ENCODE results near the gene INS. TPM values are rescaled to one million over a fixed set of nuclear protein-coding genes. Genes with fewer than 3 reads are reported as not detected.

INS gene
- total and polyA plus RNA-seq, 2 of the 13 experiments (the other 11 are each of a cell fraction or from before 2014, with no cell fraction given), result not detected

- TF ChIP-seq SMARCE1 (IDR thresholded peaks at IDR 0.05; ENCODE audit: borderline replicate concordance) (no peak), ZNF432 (CRISPR knock-in tag; IDR thresholded peaks at IDR 0.05; ENCODE audit: borderline replicate concordance) (no peak), ZNF251 (CRISPR knock-in tag; IDR thresholded peaks at IDR 0.05) (no peak), NCOA2 (CRISPR knock-in tag; IDR thresholded peaks at IDR 0.05) (no peak), PHF21A (CRISPR knock-in tag; IDR thresholded peaks at IDR 0.05) (no peak), FOXK1 (CRISPR knock-in tag; IDR thresholded peaks at IDR 0.05; ENCODE audit: borderline replicate concordance, low read depth) (no peak), MAZ (IDR thresholded peaks at IDR 0.05; ENCODE audit: borderline replicate concordance, low read depth, low read length) (no peak), MAZ (CRISPR knock-in tag; IDR thresholded peaks at IDR 0.05; ENCODE audit: low read depth) (0 out of 2 replicates have a peak, but pooled peaks have one; percentile 24), ZFP82 (CRISPR knock-in tag; IDR thresholded peaks at IDR 0.05; ENCODE audit: borderline replicate concordance) (no peak), DBP (CRISPR knock-in tag; IDR thresholded peaks at IDR 0.05; ENCODE audit: not compliant biosample characterization) (peak; percentile 80), ZBTB34 (CRISPR knock-in tag; IDR thresholded peaks at IDR 0.05) (no peak), ZFP62 (CRISPR knock-in tag; IDR thresholded peaks at IDR 0.05) (no peak), ZNF788 (CRISPR knock-in tag; IDR thresholded peaks at IDR 0.05; ENCODE audit: borderline replicate concordance) (no peak; the same call in 1 of the 2 replicates), IKZF1 (IDR thresholded peaks at IDR 0.05) (no peak), MLX (CRISPR knock-in tag; IDR thresholded peaks at IDR 0.05) (no peak), KLF16 (CRISPR knock-in tag; IDR thresholded peaks at IDR 0.05) (no peak), POLR2AphosphoS2 (IDR thresholded peaks at IDR 0.05; ENCODE audit: low read depth, low read length) (no peak), USF2 (IDR thresholded peaks at IDR 0.05; ENCODE audit: low read depth, low read length) (no peak), USF2 (CRISPR knock-in tag; IDR thresholded peaks at IDR 0.05; ENCODE audit: borderline replicate concordance) (no peak), ESRRA (CRISPR knock-in tag; IDR thresholded peaks at IDR 0.05; ENCODE audit: low read depth) (no peak), POGK (CRISPR knock-in tag; conservative IDR thresholded peaks at IDR 0.05) (no peak), NFKB2 (CRISPR knock-in tag; IDR thresholded peaks at IDR 0.05; ENCODE audit: borderline replicate concordance) (no peak), NCOR1 (IDR thresholded peaks at IDR 0.05; ENCODE audit: borderline replicate concordance, low read length) (no peak), MED13 (CRISPR knock-in tag; IDR thresholded peaks at IDR 0.05) (no peak), SMAD3 (CRISPR knock-in tag; IDR thresholded peaks at IDR 0.05) (no peak), TAF1 (CRISPR knock-in tag; IDR thresholded peaks at IDR 0.05) (no peak)
Observed at GRCh38 chr11:2130881-2131352, 30.1 kb downstream of the INS start (continued).

Data from HepG2 (cell line).